Measurements from ENCODE around the gene CCDC124.
"Not testable (repeated sequence)": the region's sequence is repeated elsewhere in the genome, so short reads cannot be mapped to it uniquely, and the experiment has no call there.

The CCDC124 gene, protein sequence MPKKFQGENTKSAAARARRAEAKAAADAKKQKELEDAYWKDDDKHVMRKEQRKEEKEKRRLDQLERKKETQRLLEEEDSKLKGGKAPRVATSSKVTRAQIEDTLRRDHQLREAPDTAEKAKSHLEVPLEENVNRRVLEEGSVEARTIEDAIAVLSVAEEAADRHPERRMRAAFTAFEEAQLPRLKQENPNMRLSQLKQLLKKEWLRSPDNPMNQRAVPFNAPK

DNA sequence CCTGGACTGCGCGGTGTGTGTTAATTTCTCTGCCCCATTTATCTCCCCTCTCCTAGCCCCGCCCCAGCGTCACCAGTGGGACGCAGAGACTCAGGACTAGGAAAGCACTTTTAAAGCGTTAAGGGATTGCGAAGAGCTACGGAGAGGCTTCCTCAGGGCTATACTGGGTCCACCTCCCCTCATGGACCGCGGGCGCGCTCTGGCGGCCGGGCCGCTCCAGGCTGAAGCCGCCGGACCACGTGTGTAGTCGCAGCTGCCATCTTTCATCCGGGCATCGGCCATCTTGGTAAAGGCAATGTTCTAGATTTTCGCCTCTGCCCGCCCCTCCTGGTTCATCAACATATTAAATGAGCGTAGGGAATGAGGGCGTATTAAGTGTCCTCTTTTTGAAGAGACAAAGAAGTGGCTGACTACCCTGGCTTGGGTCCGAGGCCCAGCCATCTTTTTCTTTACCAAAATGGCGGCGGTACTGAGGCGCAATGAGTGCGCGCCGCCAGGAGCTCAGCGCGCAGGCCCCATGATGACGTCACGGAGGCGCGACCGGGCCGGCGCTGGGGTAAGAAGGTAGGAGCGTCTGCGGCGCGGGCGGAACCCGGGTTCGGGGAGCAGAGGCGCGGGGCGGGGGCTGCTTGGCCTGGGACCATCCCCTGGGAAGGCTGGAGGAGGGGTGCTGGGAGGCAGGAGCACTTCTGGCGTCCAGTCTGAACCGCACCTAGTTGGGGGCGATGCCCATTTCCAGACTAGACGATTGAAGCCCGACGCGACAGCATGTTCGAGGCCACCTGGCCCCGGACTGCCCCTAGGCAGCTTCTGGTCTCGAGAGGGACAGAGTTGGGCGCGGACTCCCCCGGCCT lies at the start of gene CCDC124:
Gene CCDC124 (plus strand): TSS at position 531 of the 854 bp plus-strand sequence. CDS start 3,406 bp downstream, outside the sequence.
- peak; percentile 91 to 93 for DNase-seq

DNA sequence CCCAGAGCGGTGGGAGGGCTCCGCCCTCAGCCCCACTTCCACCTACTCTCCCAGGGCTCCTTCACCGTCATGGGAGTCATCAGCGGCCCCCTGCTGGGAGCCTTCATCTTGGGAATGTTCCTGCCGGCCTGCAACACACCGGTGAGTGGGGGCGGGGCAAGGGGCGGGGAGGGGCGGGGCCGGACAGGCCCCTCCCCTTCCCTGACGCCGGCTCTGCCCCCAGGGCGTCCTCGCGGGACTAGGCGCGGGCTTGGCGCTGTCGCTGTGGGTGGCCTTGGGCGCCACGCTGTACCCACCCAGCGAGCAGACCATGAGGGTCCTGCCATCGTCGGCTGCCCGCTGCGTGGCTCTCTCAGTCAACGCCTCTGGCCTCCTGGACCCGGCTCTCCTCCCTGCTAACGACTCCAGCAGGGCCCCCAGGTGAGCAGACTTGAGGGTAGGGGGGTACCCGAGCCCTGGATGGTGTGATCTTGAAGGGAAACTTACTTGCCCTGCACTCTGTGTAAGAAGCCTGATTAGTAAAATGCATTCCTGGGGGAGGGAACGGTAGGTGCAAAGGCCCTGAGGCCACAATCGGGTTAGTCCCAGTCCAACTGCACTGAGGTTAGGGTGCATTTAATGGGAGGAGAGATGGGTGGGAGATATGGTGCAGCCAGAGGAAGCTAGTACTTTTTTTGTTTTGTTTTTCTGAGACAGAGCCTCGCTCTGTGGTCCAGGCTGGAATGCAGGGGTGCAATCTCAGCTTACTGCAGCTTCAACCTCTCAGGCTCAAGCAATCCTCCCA lies 49.0 kb upstream of the CCDC124 start:
- DNase-seq = no peak

DNA sequence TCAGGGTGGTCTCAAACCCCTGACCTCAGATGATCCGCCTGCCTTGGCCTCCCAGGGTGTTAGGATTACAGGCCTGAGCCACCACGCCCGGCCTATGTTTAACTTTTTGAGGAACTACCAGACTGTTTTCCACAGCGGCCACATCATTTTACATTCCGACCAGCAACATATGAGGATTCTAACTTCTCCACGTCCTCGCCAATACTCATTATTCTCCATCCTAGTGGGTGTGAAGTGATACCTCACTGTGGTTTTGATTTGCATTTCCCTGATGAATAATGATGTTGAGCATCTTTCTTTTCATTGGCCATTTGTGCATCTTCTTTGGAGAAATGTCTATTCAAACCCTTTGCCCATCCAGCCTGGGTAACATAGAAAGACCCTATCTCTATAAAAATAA lies 46.3 kb upstream of the CCDC124 start:
- DNase-seq = no peak

DNA sequence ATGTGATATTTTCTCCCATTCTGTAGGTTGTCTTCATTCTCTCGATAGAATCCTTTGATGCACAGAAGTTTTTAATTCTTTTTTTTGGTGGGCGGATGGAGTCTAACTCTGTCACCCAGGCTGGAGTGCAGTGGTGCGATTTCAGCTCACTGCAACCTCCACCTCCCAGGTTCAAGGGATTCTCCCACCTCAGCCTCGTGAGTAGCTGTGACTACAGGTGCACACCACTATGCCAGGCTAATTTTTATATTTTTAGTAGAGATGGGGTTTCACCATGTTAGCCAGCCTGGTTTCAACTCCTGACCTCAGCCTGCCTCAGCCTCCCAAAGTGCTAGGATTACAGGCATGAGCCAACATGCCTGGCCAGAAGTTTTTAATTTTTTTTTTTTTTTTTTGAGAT lies 45.6 kb upstream of the CCDC124 start:
- not testable (repeated sequence) for DNase-seq

DNA sequence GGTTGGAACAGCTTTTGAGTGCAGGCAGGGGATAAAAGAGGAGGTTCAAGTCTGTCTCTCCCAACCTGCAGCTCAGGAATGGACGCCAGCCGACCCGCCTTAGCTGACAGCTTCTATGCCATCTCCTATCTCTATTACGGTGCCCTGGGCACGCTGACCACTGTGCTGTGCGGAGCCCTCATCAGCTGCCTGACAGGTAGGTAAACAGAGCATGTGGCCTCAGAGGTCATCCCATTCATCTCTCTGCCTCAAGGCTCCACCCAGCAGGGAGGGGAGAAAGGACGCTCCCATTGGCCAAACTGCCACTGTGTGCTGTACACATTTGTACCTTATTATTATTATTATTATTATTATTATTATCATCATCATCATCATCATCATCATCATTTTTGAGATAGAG lies 44.6 kb upstream of the CCDC124 start:
- DNase-seq = no peak

DNA sequence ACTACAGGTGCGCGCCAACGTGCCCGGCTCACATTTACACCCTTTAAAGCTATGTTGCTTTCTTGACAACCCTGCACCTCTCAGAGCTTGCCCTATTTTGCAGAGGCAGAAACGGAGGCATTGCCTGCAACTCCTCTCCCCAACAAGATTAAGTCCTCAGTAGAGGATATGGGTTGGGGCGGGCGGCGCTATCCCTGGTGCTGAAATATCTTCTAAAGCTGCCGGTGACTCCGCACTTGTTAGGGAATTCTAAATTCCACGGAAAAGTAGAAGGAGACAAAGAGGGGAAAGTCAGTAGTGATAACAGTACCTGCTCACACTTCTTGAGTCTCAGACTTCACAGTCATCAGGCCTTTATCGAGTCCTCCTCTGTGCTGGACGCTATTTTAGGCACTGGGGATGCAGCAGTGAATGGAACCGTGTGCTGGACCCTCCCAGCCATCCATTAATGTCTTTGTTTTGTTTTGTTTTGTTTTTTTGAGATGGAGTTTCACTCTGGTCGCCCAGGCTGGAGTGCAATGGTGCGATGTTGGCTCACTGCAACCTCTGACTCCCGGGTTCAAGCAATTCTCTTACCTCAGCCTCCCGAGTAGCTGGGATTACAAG lies 43.1 kb upstream of the CCDC124 start:
- peak in 1 of 2 experiments; percentile 16 for DNase-seq

DNA sequence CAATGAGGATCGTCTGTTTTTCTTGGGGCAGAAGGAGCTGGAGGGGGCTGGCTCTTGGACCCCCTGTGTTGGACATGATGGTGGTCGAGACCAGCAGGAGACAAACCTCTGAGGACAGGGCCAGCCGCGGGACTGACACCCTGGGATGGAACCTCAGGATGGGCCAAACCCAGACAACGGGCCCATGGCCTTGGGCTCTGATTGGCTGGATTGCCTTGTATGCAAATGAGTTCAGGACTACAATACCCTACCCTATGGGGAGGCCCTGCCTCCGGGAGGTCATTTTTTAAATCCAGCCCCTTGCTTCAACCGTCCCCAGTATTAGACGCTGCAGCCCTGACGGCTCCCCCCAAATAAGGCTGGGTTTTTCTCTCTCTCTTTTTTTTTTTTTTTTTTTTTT lies 39.0 kb upstream of the CCDC124 start:
- DNase-seq = no peak

DNA sequence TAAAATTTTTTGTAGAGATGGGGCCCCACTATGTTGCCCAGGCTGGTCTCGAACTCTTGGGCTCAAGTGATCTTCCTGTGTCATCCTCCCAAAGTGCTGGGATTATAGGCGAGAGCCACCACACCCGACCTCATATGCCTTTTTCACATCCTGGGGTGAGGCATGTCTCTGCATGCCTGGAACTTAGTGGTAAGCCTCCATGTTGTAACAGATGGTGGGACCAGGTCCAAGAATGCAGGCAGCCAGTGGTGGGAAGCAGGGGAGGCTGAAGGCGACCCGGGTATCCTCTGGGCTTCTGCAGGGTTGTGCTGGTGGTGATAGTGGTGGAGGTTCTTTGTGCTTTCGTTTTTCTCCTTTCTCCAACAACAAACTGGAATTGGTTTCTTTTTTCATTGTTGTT lies 30.1 kb upstream of the CCDC124 start:
- no peak for DNase-seq

DNA sequence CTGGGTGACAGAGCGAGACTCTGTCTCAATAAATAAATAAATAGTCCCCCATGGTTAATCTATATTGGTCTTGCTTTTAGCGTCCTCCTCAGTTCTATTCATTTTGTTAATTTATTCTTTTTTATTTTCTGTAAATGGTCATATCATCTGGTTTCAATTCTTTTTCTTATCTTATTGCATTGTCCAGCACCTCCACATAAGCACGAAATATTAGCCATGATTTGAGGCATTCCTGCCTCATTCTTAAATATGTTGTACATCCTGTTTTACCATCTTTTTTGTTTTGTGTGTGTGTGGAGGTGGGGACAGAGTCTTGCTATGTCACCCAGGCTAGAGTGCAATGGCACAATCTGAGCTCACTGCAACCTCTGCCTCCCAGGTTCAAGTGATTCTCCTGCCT lies 24.6 kb upstream of the CCDC124 start:
- no peak for DNase-seq

DNA sequence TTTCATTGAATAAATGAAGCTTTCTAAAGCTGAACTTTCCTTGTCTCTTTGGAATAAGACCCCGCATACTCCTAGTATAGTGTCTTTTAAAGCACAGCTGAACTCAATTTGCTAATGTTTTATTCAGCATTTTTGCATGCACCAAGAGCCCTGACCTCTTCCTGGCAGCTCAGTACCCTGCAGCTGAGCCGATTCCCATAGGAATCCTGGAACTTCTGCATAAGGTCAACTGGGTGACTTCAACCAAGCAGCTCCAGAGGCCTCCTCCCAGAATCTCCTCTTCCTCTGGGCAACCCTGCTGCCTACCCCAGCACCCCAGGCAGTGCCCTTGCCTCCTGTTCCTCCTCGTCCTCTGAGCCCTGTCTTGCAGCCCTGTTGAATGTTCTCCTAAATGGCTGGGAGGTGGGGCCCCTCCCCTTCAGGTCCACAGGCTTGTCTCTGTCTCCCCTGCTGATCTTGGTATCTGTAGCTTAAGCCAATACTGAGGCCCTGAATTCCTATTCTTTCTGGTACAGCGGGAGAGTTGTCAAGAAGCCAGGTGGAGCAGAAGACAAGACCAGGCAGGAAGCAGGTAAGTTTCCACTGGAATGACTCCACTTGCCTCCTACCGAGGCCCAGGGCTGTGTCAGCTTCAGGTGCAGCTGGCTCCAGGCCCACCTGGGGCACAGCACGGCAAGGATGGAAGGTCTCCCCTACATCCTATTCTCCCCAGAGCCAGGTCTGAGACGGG lies 23.6 kb upstream of the CCDC124 start:
- DNase-seq = no peak

DNA sequence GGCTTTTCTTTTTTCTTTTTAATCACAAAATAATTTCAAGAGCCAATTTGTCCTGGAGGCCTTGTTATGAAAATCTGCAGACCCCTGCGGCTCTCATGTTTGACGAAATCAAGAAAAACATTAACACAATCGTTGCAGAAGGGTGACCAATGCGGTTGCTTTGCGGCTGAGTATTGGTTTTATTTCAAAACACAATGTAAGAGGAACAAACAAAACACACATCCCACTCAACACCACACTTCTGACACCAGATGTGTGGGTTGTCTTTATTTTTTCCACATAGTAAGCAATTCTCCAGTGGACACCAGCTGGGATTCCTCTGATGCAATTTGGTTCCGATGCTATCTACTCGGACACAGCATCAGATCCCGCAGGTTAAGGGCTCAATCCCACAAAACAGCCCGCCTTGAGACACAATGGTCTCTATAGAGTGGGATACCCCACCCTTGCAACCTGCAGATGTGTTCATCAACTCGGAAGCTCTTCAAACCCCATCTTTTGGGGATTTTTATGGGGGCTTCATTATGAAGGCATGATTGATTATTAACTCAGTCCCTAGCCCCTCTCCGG lies 21.9 kb upstream of the CCDC124 start:
- no peak for DNase-seq

DNA sequence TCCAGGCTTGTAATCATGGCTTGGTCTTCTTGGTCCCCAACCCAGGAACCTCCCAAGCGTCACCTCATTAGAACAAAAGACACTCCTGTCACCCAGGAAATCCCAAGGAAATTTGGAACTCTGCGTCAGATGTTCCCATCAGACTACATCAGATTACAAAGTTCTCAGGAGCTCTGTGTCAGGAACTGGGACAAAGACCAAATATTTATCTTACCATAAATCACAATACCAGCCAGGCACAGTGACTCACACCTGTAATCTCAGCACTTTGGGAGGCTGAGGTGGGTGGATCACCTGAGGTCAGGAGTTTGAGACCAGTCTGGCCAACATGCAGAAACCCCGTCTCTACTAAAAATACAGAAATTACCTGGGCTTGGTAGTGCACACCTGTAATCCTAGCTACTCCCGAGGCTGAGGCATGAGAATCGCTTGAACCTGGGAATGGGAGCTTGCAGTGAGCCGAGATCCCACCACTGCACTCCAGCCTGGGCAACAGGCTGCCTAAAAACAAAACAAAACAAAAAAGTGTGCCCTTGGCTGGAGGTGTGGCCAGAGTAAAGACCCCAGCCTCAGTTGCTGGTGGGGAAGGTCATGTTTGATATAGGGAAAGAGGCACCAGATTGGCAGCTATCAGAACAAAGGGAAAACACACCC lies 16.7 kb upstream of the CCDC124 start:
- no peak for DNase-seq

DNA sequence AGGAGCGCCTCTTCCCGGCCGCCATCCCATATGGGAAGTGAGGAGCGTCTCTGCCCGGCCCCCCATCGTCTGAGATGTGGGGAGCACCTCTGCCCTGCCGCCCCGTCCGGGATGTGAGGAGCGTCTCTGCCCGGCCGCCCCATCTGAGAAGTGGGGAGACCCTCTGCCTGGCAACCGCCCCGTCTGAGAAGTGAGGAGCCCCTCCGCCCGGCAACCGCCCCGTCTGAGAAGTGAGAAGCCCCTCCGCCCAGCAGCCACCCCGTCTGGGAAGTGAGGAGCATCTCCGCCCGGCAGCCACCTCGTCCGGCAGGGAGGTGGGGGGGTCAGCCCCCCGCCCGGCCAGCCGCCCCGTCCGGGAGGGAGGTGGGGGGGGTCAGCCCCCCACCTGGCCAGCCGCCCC lies 14.7 kb upstream of the CCDC124 start:
- DNase-seq = not testable (repeated sequence)

DNA sequence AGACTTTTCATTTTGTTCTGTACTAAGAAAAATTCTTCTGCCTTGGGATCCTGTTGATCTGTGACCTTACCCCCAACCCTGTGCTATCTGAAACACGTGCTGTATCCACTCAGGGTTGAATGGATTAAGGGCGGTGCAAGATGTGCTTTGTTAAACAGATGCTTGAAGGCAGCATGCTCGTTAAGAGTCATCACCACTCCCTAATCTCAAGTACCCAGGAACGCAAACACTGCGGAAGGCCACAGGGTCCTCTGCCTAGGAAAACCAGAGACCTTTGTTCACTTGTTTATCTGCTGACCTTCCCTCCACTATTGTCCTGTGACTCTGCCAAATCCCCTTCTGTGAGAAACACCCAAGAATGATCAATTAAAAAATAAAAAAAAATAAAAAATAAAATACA lies 13.7 kb upstream of the CCDC124 start:
- DNase-seq = not testable (repeated sequence)

DNA sequence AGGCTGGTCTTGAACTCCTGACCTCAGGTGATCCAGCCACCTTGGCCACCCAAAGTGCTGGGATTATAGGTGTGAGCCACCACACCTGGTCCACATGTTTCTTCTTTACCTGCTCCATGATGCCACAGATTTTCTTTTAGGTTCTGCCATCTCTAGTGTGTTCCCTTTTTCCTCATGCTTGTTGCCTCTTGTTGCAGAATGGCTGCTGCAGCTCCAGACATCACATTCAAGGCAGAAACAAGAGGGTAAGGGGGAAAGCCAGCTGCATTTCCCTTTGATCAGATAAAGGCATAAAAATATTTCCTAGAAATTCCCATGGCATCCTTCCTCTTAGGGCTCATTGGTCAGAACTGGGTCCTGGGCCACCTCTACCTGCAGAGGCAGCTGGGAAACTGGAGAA lies 12.3 kb upstream of the CCDC124 start:
- no peak for DNase-seq

DNA sequence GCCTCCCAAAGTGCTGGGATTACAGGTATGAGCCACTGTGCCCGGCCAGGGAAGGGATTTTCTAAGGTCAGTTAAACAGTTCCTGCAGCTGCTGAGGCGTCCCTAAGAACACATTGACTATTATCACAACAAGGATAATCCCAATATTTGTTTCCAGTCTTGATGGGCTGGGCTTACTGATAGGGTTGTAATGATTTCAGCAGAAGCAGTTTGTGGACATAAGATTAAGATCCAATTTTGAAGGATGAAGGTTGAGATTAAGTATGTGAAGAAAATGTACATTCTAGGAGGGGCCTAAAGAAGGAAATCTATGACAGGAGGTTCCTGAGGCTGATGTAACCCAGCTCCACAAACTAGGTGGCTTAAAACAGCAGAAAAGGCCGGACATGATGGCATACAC lies 10.7 kb upstream of the CCDC124 start:
- no peak for DNase-seq

DNA sequence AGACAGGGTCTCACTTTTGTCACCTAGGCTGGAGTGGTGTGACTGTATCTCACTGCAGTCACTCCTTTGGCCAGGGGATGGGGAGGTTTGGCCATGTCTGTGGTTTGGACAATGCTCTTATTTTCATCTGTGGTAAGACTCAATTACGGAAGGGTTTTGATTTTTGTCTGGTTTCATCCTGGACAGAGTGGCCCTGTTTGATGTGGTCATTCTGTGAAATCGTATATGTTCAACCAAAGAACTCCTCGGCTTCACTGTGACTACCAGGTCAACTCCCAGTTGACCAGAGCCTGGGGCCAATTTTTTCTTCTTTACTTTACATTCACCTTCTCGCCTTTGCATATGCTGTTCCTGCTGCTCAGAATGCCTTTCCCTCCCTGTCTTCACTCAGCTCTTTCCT lies 6.8 kb upstream of the CCDC124 start:
- no peak for DNase-seq

DNA sequence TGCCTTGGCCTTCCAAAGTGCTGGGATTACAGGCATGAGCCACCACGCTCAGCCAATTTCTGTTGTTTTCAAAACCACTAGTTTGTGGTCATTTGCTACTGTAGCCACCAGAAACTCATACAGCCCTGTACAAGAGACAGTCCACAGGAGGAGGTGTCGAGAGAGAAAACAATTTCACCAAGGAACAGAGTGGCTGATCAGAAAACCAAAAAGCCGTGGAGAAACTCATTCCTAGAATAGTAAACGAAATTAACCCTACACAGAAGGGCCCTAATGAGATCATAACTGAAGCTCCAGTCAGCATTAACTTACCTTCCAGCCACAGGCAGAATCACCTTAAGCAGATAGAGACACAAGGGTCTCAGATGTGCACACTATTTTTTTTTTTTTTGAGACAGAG lies 3.8 kb upstream of the CCDC124 start:
- no peak for DNase-seq

DNA sequence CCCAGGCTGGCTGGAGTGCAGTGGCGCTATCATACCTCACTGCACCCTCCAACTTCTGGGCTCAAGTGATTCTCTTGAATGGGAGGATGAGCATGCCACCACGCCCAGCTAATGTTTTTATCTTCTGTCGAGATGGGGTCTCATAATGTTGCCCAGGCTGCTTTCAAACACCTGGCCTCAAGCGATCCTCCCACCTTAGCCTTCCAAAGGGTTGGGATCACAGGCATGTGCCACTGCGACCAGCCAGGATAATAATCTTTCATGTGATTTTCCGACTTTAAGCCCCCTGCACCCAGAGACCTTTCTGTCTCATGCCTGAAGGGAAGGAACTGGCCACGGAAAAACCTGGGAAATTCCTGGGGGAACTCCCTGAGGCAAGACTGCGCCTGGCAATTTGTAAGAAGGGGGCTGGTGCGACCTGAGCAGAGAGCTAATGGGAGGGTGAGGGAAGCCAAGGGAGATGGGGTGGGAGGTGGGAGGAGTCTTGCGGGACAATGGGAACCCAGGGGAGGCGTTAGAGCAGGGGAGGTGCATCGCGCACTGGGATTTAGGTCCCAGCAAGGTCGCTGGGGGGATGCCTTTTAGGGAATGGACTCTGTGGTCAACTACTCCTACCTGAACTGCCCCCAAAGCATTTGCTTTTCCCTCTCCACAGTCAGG lies 1.2 kb upstream of the CCDC124 start:
- DNase-seq = peak in 1 of 2 experiments; percentile 39

DNA sequence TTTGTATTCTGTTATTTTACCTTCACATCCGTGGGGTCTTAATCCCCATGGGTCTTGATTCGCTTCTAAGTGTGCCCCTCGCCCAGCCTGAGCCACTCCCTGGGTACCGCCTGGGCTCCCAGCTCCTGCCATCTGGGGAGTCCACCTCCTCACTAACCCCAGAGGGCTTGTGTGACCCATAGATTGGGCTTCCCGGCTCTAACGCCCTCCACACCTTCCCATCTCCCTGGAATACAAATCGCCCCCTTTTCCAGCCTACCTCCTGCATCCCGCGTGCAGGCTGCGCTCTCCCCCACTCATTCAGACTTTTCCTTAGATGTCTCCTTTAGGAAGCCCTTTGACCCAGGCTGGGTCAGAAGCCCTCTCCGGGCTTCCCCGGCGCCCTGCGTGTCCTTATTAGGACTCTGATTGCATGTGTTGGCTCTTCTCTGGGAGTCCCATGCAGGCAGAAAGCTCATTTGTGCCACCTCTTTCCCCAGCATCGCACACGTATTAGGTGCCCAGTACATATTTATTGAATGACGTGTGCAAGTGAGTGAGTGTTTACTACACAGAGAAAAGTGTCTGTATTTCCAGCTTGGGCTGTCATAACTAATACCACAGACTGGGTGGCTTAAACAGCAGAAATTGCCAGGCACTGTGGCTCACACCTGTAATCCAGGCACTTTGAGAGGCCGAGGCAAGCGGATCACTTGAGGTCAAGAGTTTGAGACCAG lies 757 bp downstream of the CCDC124 start:
- no peak for DNase-seq
